GM13977 (cell line): ENCODE measurements around the gene KCTD7.

Experiments
- DNase-seq: peaks from one replicate; pipeline ENCODE4 v3.0.0; 2012; ENCODE audit warnings: low spot score
- CTCF ChIP-seq: IDR thresholded peaks from 2 replicates; pipeline ENCODE4 v1.5.1; 2012; ENCODE audit warnings: mild to moderate bottlenecking, control low read depth; ENCODE audit not compliant: insufficient read depth; ENCODE audit errors: extremely low read depth, missing control alignments
- in situ Hi-C: fragments of 300-500 bp; cut with MboI; formaldehyde crosslinking; loops from one replicate; pipeline ENCODE4 v1.12.0; 2022; ENCODE audit warnings: low sequenced_read_pairs, low pct_unique_long_range_greater_than_20kb, mixed read lengths, inconsistent platforms; ENCODE audit not compliant: unreplicated experiment

KCTD7 gene

GRCh38 chr7:66664590-66665293 lies 36.1 kb downstream of the KCTD7 start:
- TF ChIP-seq CTCF = no peak
- DNase-seq = no peak
- in situ Hi-C loops = no loop called here

- no peak for DNase-seq
- in situ Hi-C loops = no loop called here
- TF ChIP-seq CTCF = no peak
Observed at GRCh38 chr7:66666313-66666952, 37.8 kb downstream of the KCTD7 start.

- TF ChIP-seq CTCF = no peak
- in situ Hi-C loops = no loop called here
- no peak for DNase-seq
Observed at GRCh38 chr7:66667023-66667728, 38.5 kb downstream of the KCTD7 start.

DNA sequence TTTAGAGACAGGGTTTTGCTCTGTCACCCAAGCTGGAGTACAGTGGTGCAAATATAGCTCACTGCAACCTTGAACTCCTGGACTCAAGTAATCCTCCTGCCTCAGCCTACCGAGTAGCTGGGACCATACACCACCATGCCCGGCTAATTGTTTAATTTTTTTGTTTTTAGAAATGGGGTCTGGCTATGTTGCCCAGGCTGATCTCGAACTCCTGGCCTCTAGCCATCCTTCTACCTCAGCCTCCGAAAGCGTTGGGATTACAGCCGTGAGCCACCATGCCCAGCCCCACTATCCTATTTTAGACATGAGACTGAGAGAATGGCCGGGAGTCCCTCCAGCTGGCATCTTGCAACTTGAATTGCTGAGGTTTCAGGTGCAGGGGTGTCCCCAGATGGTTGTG lies 39.4 kb downstream of the KCTD7 start:
- in situ Hi-C loops = no loop called here
- TF ChIP-seq CTCF = no peak

GRCh38 chr7:66668677-66669076 lies 40.0 kb downstream of the KCTD7 start:
- in situ Hi-C loops = no loop called here
- no peak for TF ChIP-seq CTCF
- no peak for DNase-seq

More for the DNA sequence above, 39.4 kb downstream of the KCTD7 start:
- no peak for DNase-seq

DNA sequence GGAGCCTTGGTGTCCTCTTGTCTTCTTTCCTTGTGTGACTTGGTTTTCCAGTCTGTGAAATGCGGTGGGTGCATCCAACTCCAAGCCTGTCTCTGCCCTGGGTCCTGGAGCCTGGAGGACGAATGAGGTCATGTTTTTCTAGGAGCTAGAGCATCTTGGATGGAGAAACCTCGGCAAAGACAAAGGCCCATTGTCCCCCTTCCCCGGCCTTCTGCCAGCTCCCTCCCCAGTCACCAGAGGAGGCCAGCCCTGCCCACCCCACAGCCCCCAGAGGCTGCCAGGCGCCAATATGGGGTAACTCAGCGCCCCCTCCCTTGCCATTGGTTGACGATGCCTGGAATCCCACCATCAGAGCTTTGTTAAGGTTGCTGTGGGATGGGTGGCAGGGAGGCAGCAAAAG lies 40.4 kb downstream of the KCTD7 start:
- in situ Hi-C loops = no loop called here
- no peak for TF ChIP-seq CTCF
- DNase-seq = no peak
